GM12864 (cell line): Measurements from ENCODE around the gene ARID4B.

Experiments used
- DNase-seq: peaks from one replicate; pipeline ENCODE4 v3.0.0-alpha.2; 2011; ENCODE audit warnings: low read depth
- H3K4me3 ChIP-seq: 2 replicates; pipeline ENCODE4 v1.5.1; 2011; ENCODE audit warnings: mild to moderate bottlenecking, low read depth, low read length, control low read depth
- CTCF ChIP-seq: IDR thresholded peaks from 2 replicates; pipeline ENCODE4 v1.5.1; 2011; ENCODE audit warnings: low read depth, mild to moderate bottlenecking, moderate library complexity, low read length, control low read depth, inconsistent platforms; ENCODE audit errors: missing control alignments

The ARID4B gene

GRCh38 chr1:235329139-235329902 lies 1.3 kb upstream of the ARID4B start:
- H3K4me3 ChIP-seq: peak overlapping the region; percentile 78
- TF ChIP-seq CTCF: peak; percentile 23
- DNase-seq: peak; percentile 49

GRCh38 chr1:235328271-235329138 lies 526 bp upstream of the ARID4B start, which contains the start of gene GGPS1:
TSS of gene GGPS1 (plus strand) at chr1:235328570. CDS start at chr1:235335265, 6,695 bp downstream.
- DNase-seq: peak; percentile 100
- peak within 1 kb of the TSS; percentile 98 for H3K4me3 ChIP-seq
- TF ChIP-seq CTCF: no peak

GRCh38 chr1:235326719-235327558 lies 1.0 kb downstream of the ARID4B start:
- peak; percentile 70 for DNase-seq
- peak overlapping the region; percentile 98 for H3K4me3 ChIP-seq
- TF ChIP-seq CTCF: no peak

GRCh38 chr1:235325854-235326253 lies 2.1 kb downstream of the ARID4B start:
- peak overlapping the region; percentile 98; the same call in 1 of the 2 replicates for H3K4me3 ChIP-seq

GRCh38 chr1:235325139-235325538 lies 2.8 kb downstream of the ARID4B start:
- TF ChIP-seq CTCF: no peak
- H3K4me3 ChIP-seq: no peak overlapping the region; the same call in 1 of the 2 replicates
- DNase-seq: no peak

More at GRCh38 chr1:235325854-235326253, 2.1 kb downstream of the ARID4B start:
- no peak for DNase-seq
- no peak for TF ChIP-seq CTCF

GRCh38 chr1:235324296-235324695 lies 3.7 kb downstream of the ARID4B start:
- no peak overlapping the region; the same call in 1 of the 2 replicates for H3K4me3 ChIP-seq
- DNase-seq: no peak
- TF ChIP-seq CTCF: no peak
